Activated CD8-positive, alpha-beta memory T cell treated with anti-CD3 and anti-CD28 coated beads for 1 hour (primary cell): Measurements from ENCODE around the gene IKZF3.
"Not testable (repeated sequence)": the region's sequence is repeated elsewhere in the genome, so short reads cannot be mapped to it uniquely, and the experiment has no call there.

Experiments used
- DNase-seq, 2 donors: peaks; one replicate each; pipeline ENCODE4 v3.0.0-alpha.2; 2020; ENCODE audit warnings: low read depth in 1 of 2; ENCODE audit errors: extremely low read depth in 1 of 2

IKZF3 gene

DNA sequence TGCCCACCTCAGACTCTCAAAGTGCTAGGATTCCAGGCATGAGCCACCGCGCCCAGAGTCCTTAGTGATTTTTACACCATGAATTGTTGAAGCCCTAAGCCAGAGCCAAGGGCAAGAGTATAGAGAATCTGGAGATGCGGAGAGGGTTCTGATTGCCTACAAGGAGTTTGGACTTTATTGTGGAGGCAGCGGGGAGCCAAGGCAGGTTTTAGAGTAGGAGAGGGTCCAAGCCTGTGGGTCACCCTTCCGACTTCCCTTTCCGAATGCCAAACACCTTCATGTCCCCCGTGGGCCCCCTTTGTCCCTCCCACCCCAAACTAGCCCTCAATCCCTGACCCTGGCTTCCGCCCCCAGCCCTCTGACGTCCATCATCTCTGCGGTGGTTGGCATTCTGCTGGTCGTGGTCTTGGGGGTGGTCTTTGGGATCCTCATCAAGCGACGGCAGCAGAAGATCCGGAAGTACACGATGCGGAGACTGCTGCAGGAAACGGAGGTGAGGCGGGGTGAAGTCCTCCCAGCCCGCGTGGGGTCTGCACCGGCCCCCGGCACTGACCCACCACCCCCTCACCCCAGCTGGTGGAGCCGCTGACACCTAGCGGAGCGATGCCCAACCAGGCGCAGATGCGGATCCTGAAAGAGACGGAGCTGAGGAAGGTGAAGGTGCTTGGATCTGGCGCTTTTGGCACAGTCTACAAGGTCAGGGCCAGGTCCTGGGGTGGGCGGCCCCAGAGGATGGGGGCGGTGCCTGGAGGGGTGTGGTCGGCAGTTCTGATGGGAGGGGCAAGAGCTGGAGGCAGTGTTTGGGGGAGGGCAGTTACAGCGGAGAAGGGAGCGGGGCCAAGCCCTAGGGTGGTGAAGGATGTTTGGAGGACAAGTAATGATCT, 140.9 kb downstream of the IKZF3 start:
- no peak for DNase-seq

DNA sequence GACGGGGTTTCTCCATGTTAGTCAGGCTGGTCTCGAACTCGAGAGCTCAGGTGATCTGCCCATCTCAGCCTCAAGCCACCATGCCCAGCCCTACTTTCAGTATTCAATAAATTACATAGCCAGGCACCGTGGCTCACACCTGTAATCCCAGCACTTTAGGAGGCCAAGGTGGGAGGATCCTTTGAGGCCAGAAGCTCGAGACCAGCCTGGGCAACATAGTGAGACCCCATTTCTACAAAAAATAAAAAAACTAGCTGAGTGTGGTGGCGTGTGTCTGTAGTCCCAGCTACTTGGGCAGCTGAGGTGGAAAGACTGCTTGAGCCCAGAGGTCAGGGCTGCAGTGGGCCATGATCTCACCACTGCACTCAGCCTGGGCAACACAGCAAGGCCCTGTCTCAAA, 142.0 kb downstream of the IKZF3 start:
- DNase-seq, result no peak

DNA sequence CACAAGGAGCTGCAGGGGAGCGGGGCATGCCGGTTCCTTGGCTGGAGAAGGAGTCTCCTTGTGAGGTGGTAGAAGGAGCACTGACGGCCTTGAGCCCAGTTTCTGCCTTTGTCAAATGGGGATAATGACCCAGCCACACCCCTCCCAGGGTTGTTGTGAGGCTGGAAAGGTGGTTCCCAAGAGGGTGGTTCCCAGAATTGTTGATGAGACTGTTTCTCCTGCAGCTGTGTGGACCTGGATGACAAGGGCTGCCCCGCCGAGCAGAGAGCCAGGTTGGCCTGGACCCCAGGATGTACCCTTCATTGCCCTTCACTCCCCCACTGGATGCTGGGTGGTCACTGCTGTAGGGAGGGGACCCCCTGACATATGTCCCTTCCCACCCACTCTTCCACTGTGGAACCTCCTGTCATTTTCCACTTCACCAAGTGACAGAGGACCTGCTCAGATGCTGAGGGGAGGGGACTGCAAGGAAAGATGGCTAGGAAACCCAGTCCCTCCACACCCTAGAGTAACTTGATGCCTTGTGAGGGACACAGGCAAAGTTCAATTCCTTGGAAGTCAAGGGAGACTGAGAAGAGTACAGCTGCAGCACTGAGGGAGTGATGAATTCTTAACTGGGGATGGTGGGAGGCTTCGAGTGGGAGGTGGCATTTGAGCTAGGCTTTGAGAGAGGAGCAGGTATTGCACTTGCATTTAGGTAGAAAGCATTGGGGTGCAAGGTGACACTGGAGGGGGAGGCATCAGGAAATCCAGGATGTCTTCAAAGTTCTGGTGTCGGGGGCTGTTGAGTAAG, 144.4 kb downstream of the IKZF3 start:
- DNase-seq, result no peak

DNA sequence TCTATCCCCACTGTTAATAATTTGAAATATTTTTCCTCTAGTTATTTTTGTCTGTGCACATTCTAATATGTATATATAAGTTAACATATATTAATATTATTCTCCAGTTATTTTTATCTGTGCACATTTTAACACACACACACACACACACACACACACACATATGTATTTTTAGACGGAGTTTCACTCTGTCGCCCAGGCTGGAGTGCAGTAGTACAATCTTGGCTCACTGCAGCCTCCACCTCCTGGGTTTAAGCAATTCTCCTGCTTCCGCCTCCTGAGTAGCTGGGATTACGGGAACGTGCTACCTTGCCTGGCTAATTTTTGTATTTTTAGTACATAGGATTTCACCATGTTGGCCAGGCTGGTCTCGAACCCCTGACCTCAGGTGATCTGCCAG, 146.5 kb downstream of the IKZF3 start:
- no peak for DNase-seq

DNA sequence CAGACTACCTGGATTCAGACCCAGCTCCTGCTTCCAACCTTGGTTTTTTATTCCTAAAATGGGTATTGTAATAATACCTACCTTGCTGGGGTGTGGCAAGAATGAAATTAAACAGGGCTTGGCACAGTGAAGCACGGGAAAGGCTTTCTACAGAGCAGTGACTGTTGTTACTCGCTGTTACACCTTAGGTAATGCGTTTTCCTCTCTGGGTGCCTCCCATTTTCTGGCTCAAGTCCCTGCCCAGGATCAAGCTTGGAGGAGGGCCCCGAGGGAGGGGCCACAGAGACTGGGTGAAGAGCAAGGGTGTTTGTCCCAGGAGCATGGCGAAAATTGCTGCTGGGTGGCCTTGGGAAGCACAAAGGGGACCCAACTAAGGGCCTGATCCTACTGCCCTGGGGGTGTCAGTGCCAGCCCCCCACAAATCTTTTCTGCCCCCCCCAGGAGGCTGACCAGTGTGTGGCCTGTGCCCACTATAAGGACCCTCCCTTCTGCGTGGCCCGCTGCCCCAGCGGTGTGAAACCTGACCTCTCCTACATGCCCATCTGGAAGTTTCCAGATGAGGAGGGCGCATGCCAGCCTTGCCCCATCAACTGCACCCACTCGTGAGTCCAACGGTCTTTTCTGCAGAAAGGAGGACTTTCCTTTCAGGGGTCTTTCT, 147.1 kb downstream of the IKZF3 start:
- no peak for DNase-seq

DNA sequence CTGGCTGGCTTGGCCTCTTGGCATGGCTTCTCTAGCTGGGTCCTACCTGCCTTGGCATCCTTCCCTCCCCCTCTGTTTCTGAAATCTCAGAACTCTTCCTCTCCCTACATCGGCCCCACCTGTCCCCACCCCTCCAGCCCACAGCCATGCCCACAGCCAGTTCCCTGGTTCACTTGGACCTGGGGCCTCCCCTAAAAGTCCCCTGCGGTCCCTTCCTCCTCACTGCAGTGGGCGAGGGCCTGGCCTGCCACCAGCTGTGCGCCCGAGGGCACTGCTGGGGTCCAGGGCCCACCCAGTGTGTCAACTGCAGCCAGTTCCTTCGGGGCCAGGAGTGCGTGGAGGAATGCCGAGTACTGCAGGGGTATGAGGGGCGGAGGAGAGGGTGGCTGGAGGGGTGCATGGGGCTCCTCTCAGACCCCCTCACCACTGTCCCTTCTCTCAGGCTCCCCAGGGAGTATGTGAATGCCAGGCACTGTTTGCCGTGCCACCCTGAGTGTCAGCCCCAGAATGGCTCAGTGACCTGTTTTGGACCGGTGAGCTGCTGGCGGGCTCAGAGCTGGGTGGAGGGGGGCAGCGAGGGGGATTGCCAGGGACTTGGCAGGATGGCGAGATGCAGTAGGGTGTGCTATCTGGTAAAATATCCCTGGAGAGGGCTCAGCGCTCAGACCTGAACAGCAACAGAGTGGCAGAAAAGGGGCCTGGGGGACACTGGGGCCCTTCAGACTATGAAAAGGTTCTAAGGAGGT, 147.9 kb downstream of the IKZF3 start:
- no peak for DNase-seq

DNA sequence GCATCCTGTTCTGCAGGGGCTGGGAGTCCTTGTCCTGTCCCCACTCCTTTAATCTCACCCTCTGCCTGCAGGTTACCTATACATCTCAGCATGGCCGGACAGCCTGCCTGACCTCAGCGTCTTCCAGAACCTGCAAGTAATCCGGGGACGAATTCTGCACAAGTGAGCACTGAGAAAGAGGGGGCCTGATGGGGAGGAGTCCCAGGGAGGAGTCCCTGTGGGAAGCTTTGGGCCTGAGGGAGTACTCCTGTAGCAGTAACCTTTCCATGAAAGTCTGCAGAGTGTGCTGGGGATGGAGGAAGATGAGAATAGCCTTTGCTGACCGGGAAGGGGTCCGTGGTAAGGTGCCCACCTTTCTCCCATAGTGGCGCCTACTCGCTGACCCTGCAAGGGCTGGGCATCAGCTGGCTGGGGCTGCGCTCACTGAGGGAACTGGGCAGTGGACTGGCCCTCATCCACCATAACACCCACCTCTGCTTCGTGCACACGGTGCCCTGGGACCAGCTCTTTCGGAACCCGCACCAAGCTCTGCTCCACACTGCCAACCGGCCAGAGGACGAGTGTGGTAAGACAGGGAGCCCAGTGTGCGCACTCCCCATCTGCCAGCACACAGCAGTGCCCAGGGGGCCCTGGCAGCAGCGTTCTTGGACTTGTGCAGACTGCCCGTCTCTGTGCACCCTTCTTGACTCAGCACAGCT, 148.6 kb downstream of the IKZF3 start:
- no peak for DNase-seq

DNA sequence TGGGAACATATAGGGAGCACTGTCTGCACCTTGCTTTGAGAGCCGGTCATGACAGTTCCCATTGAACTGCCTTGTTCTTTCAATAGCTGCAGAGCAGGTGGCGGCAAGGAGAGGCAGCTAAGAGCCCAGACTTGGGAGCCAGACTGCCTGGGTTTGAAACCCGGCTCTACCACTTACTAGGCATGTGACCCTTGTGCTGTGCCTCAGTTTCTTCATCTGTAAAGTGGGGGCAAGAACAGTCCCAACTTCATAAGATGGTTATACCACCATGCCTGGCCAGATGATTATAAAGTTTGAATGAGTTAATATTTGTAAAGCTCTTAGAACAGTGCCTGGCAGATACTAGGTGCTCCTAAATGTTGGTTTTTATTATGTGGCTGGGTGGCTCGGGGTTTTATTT, 149.9 kb downstream of the IKZF3 start:
- no peak for DNase-seq

DNA sequence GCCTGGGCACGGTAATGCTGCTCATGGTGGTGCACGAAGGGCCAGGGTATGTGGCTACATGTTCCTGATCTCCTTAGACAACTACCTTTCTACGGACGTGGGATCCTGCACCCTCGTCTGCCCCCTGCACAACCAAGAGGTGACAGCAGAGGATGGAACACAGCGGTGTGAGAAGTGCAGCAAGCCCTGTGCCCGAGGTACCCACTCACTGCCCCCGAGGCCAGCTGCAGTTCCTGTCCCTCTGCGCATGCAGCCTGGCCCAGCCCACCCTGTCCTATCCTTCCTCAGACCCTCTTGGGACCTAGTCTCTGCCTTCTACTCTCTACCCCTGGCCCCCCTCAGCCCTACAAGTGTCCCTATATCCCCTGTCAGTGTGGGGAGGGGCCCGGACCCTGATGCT, 152.3 kb downstream of the IKZF3 start:
- DNase-seq, result no peak

DNA sequence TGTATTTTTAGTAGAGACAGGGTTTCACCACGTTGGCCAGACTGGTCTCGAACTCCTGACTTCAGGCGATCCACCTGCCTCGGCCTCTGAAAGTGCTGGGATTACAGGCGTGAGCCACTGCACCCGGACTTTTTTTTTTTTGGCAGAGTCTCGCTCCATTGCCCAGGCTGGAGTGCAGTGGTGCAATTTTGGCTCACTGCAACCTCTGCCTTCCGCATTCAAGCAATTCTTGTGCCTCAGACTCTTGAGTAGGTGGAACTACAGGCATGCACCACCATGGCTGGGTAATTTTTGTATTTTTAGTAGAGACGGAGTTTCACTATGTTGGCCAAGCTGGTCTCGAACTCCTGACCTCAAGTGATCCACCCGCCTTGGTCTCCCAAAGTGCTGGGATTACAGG, 153.0 kb downstream of the IKZF3 start:
- not testable (repeated sequence) for DNase-seq

DNA sequence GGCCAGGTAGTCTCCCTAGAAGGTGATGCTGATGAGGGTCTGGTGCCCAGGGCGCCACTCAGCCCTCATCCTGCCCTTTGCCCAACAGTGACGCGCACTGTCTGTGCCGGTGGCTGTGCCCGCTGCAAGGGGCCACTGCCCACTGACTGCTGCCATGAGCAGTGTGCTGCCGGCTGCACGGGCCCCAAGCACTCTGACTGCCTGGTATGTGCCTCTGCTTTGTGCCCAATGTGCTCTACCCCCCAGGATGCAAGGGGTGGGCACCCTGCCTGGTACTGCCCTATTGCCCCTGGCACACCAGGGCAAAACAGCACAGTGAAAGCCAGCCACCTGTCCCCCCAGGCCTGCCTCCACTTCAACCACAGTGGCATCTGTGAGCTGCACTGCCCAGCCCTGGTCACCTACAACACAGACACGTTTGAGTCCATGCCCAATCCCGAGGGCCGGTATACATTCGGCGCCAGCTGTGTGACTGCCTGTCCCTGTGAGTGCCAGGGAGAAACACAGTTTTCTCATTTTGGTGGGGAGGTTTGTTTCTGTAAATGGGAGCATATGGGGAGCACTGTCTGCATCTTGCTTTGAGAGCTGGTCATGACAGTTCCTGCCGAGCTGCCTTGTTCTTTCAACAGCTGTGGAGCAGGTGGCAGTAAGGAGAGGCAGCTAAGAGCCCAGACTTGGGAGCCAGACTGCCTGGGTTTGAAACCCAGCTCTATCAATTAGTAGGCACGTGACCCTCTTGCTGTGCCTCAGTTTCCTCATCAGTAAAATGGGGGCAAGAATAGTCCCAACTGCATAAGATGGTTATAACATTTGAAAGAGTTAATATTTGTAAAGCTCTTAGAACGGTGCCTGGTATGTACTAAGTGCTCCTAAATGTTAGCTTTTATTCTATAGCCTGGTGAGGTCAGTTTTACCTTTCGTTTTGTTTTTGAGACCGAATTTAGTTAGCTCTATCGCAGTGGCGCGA, 153.8 kb downstream of the IKZF3 start:
- no peak for DNase-seq

DNA sequence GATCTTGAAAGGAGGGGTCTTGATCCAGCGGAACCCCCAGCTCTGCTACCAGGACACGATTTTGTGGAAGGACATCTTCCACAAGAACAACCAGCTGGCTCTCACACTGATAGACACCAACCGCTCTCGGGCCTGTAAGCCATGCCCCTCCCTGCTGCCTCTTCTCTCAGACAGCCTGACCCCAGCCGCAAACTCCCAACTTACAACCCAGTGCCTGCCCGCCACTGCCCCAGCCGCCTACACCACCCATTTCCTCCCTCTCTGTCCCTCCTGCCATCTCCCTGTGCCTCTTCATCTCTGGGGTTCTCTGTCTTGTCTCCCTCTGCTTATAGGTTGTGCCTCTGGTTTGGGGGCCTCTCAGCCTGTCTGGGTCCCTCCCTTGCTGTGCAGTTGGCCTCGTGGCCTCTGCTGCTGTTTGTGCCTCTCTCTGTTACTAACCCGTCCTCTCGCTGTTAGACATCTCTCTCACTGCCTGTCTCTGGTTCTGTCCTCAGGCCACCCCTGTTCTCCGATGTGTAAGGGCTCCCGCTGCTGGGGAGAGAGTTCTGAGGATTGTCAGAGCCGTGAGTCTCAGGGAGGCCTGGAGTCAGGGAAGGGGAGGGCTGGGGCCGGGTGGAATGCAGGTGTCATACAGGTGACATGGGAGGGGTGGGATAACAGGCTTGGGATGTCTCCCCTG, 154.7 kb downstream of the IKZF3 start:
- no peak for DNase-seq
